ENCODE data around the gene MKS1. TPM values are rescaled to one million over a fixed set of nuclear protein-coding genes. Genes with fewer than 3 reads are reported as not detected.
A peak's percentile ranks its signal among the peaks of the same experiment; 100 is the strongest.

The MKS1 gene
- total RNA-seq, 1 experiment from 2014 or later: 24.8 TPM

GRCh38 chr17:58217766-58218165 lies 1.3 kb downstream of the MKS1 start:
- no peak overlapping the region for H4K8ac ChIP-seq (replicated peaks; ENCODE audit: insufficient read length, low read depth, low read length)
- H2BK12ac ChIP-seq (ENCODE audit: insufficient read length, low read depth, low read length): no peak overlapping the region
- H3K18ac ChIP-seq (ENCODE audit: insufficient read length, low read depth, low read length): no peak overlapping the region
- no peak overlapping the region for H2AK5ac ChIP-seq (ENCODE audit: insufficient read length, low read length)
- no CpG with 5 or more reads among the region's 3 CpGs for WGBS (ENCODE audit: extremely low coverage, insufficient read length, low lambda C conversion rate)
- no peak for TF ChIP-seq CTCF (conservative IDR thresholded peaks at IDR 0.05)
- no peaks in the 10 kb centered on the region for H3K79me1 ChIP-seq (ENCODE audit: insufficient read depth, low read depth, low read length, poor library complexity, severe bottlenecking)
- Mint-ChIP-seq H3K9me3 (no peaks in the 10 kb centered on the region; a peak in 2 of 5 replicates), H3K27ac (no peak overlapping the region), H3K4me1 (peaks cover 9 to 13% of the 10 kb centered on the region in 2 experiments), H3K36me3 (ENCODE audit: insufficient read depth in 1 of 3, low read depth in 3 of 3) (peaks cover 0 to 23% (median 18%) of the 10 kb centered on the region in 3 experiments; a peak in 5 of 7 replicates), H3K4me3 (peak overlapping the region; percentile 36 to 94), H3K27me3 (ENCODE audit: low read depth) (peaks cover 11% of the 10 kb centered on the region; the same call in 1 of the 2 replicates)
- no peaks in the 10 kb centered on the region for H3K9me3 ChIP-seq (ENCODE audit: control insufficient read depth, low read depth, low read length)
- H2AFZ ChIP-seq (ENCODE audit: low read length): no peak overlapping the region
- H4K91ac ChIP-seq (ENCODE audit: insufficient read length, low read depth, low read length): no peak overlapping the region
- H3T11ph ChIP-seq (ENCODE audit: low read length): no peak overlapping the region
- H3K9ac ChIP-seq (ENCODE audit: extremely low read depth, insufficient read length, low read length): no peak overlapping the region
- no peak overlapping the region for H2BK120ac ChIP-seq (ENCODE audit: low read depth, low read length, poor library complexity, severe bottlenecking)
- no peak overlapping the region for H3K4ac ChIP-seq (ENCODE audit: low read depth, low read length)
- no peaks in the 10 kb centered on the region for H3K27me3 ChIP-seq (ENCODE audit: insufficient read depth, low read length)
- DNase-seq: no peak
- no peak overlapping the region for H3K27ac ChIP-seq (ENCODE audit: insufficient read length, low read depth, low read length)
- H3K4me1 ChIP-seq (ENCODE audit: insufficient read depth, low read length): no peaks in the 10 kb centered on the region
- no peak overlapping the region for H3K23ac ChIP-seq (ENCODE audit: insufficient read length, low read depth, low read length)
- no peaks in the 10 kb centered on the region for H4K20me1 ChIP-seq (ENCODE audit: control insufficient read depth, insufficient read depth, insufficient read length)
- no peak overlapping the region for H2BK20ac ChIP-seq (ENCODE audit: low read depth, low read length, poor library complexity, severe bottlenecking)
- no peaks in the 10 kb centered on the region for H3K79me2 ChIP-seq (ENCODE audit: insufficient read depth, low read length)
- H4K5ac ChIP-seq (ENCODE audit: insufficient read length, low read depth, low read length): no peak overlapping the region
- no peak overlapping the region for H2BK15ac ChIP-seq (ENCODE audit: low read depth, low read length)
- no peak overlapping the region for H2BK5ac ChIP-seq (ENCODE audit: insufficient read length, low read length)
- H3K14ac ChIP-seq (ENCODE audit: insufficient read depth, low read length): no peak overlapping the region
- no peak overlapping the region for H3K56ac ChIP-seq (ENCODE audit: insufficient read length, low read depth, low read length)
- H3K4me2 ChIP-seq (ENCODE audit: insufficient read depth, insufficient read length, low read length): no peak overlapping the region
- H3K23me2 ChIP-seq (ENCODE audit: insufficient read length, low read depth, low read length, poor library complexity, severe bottlenecking): peaks cover 7% of the 10 kb centered on the region
